Fibroblast of skin of left quadriceps (primary cell): Measurements from ENCODE around the gene MKNK1.
A peak's percentile ranks its signal among the peaks of the same experiment; 100 is the strongest.

ENCODE experiments used
- DNase-seq, 2 experiments: peaks; one replicate each; pipeline ENCODE4 v3.0.0-alpha.2; 2013; ENCODE audit warnings: low read depth in 2 of 2

Gene MKNK1

DNA sequence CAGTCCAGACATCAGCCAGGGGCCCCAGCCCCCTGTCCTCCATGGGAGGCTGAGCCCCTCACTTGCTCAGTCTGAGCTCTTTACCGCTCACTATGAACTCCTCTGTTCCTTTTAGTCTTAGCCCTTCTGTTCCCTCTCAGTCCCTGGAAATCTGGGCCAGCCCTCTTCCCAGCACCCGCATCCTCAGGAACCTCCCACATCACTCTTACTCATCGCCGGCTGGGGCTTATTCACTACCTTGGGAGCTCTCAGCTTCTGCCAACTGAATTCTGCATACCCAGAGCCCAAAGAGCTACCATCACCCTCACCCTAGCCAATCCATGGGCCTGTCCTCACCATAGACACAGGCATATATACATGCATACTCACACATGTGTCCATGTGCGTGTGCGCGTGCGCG lies 64.1 kb downstream of the MKNK1 start:
- DNase-seq, result peak in 1 of 2 experiments; percentile 32

DNA sequence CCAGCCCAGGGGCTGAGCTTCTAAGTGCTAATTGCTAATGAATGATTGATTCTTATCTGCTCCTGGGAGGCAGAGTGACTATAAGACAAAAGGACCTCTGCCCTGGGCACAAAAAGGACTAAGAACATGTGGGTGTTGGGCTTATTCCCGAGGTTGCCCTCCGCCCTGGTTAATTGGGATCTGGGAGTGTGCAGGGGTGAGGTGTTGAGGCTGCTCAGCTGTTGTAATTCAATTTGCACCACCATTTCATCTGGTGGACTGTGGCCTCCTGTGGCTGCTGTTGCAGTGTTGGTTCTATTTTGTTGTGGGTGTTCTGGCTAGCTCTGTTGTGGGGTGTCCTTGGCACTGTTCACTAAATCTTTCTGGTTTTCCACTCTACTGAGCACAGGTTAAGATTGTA lies 65.9 kb downstream of the MKNK1 start:
- no peak for DNase-seq

DNA sequence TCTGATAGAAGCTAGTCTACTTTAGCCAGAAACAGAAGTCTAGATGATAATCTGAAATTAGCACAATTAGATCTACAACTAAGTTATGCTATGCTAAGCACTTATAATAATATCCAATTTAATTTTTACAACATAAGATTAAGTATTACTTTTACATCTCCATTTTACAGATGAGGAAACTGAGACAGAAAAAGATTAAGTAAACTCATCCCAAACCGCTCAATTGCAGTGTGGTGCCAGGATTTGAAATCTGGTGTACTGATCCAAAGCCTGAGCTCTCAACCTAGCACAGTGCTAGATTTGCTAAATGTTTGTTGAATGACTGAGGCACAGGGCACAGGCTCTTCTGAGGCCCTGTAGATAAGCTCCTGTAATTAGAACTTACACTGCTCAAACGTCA lies 66.4 kb downstream of the MKNK1 start:
- no peak for DNase-seq

DNA sequence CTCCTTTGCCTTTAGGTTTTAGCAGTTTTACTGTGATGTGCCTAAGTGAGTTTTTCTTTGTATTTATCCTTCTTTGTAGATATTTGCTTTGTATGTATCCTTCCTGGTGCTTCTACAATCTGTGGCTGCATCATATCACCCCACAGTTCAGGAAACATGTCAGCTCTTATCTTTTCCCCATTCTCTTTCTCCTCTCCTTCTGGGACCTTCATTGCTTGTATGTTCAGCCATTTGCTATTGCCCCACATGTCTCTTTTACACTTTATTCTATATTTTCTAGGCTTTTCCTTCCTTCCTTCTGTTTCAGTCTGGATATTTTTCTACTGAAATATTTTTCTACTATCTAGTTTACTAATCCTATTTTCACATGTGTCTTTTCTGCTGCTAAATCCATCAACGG lies 67.5 kb downstream of the MKNK1 start:
- DNase-seq, result no peak

DNA sequence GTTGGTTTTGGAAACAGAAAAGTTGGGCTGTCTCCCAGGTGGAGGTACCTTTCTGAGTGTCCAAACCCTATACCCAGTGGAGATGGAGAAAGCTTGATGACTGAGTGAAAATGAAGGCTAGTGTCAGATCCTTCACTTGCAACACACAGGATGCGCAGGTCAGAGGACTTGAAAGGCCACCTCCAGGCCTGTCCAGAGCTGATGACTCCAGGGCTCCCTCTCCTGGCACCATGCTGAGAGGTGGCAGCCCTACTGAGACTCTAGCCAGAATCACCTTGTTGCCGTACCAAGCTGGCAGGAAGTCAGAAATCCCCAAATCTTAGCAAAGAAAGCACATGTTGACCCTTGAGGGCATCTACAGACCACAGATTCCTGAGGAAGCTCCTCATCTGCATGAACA lies 69.0 kb downstream of the MKNK1 start:
- DNase-seq, result no peak

DNA sequence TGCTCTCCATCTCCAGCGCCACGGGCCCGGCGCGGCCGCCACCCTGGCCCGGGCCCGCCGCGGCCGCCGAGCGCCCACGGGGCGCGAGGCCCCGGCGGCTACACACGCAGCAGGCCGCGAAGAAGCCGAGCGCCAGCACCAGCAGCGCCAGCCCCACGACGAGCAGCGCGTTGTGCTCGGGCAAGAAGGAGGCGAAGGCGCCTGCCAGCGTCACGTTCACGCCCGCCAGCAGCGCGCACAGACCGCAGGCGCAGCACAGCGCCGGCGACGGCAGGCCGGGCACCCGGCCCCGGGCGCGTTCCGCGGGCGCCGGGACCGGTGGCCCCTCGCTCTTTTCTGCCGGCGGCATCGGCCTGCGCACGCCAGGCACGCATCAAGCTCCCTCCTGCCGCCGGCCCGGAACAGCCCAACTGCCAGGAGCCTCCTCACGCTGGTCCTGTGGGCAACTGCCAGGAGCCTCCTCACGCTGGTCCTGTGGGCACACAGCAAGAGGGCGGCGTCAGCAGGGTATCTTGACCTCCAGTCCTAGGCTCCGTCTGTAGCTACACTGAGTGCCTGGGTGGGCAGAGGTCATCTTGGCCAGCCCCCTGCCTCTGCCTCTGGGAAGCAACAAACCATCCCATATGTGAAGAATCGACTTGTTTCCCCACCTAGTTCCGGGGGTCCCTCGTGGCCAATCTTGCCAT lies 70.7 kb downstream of the MKNK1 start:
- no peak for DNase-seq

DNA sequence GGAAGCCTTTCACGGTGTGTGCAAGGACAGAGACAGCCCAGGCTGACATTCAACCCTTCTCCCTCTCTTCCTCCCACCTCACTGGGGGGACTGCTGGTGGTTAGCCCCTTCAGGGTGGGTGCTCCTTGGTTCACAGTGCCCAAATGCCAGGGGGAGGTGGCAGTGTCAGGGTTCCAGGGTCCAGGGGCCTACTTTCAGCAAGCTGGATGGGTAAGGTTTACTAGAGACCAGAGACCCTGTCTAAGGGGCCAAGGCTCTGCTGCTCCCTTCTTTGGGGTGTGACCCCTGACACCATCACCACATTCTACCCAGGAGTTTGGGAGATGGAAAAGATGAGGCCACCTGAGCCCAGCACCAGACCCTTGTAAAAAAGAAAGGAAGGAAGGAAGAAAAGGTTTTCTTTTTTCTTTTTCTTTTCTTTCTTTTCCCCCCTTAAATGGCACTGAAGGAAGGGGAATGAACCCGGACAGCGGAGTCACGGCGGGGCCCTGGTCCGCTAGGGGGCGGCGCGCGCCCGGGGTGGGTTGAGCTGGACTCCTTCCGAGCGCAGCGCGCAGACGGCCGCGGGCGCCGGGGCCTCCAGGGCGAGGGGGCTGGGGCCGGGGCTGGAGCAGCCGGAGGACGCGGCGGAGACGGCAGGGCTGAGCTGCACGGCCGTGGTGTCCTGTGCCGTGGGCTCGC lies 71.4 kb downstream of the MKNK1 start:
- DNase-seq, result peak; percentile 18 to 28

DNA sequence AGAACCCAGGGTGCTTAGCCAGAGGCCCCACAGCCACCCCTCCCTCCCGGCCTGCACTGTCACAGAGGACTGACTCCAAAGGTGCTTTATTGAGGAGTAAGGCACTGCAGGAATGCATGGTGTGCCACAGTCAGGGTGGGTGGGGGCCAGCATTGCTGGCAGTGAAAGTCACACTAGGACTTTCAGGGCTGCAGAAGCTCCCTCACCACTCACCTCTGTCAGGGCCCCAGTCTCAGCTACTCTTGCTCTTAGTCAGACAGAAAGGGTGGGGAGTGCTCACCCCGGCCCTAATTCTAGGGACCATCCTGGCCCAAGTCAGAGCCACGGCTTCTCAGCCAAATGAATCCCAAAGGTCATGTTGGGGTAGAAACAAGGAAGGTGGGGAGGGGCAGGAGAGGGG lies 72.0 kb downstream of the MKNK1 start:
- no peak for DNase-seq

DNA sequence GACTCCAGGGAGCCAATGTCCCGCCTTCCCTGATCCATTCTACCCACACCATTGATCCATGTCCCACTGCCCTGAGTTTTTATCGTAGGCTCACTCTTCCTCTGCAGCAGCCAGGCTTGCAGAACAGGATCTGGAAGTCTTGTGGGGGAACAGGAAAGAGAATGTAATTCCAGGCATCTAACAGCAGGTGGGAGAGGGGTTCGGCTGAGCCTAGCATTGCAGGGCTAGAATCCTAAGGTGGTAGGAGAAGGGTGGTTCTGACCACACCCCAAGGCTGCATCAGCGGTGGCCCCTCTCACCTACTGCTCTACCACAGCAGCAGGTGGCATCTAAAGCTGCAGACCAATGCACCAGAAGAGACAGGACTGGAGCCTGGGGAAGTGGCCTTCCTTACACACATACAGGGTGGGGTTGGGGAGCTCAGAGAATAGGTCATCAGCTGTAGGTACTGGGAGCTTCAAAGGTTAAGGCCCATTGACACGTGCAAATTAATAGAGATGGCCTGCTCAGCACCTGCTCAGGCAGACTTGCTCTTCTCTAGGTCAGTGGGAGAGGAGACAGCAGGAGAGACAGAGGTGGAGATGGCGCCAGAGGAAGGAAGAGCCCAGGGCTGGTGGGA lies 73.2 kb downstream of the MKNK1 start:
- DNase-seq, result no peak

DNA sequence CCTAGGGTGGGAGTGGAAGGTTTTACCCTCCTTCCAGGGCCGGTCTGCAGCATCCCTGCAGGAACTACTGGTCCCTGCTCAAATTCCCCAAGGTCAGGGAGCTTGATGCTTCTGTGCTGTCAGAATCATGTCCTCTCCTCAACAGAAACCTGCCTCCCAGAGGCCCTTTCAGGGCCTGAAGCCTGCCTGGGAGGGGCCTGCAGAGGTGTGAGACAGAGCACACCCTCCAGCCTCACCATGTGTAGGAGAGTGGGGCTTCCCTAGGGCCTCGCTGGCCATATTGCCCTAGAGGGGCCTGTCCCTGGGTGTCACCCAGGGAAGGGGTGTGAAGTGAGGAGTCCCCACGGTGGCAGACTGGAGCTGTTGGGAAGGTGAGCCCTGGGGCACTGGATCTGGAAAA lies 73.8 kb downstream of the MKNK1 start:
- DNase-seq, result no peak

DNA sequence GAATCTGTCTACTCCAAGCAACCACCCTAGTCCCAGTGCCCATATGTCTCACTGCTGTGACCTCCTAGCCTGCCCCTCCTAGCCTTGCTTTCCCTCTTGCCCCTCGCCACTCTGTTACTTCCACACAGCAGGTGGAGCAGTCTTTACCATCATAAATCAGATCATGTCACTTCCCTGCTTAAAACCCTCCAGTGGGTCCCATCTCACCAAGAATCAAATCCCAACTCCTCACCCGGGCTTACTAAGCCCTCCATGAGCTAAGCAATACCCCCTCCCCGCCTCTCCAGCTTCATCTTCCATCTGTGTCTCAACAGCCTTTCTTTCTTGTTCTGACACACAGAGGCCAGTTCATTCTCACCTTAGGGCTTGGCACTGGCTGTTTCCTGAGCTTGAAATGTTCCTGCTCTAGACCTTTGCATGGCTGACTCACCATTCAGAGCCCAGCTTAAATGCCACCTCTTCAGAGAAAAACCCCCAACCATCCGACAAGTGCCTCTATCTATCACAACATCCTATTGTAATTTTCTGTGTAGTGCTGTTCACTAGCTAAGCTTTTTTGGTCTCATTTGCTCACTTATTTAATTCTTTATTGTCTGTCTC lies 74.9 kb downstream of the MKNK1 start:
- DNase-seq, result no peak

DNA sequence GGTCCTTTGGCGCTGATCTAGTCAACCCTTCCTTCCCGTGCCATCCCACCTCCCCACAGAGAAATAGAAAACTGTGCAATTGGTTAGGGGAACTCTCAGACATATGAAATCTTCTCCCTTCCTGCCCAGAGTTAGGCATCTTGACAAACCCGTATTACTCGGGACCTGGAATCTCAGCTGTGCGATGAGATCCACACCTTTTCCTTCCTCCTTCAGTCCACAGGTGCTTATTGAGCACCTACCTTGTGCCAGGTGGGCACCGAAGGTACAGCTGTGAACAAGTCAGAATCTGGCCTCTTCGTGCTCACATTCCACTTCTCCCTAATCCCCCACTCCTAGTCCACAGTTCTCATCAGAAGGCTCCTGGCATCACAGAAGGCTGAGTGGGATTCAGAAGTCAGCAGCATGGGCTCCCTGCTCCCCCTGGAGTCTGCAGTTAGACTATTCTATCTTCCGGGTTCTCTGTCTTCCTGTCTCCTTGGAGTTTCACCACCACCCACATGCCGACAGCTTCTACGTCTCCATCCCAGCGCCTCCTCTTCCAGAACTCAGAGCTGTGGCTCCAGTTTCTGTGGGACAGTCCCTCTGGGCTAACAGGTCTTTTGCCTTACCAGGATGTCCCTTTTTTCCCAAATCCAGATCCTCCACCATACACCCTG lies 75.6 kb downstream of the MKNK1 start:
- DNase-seq, result no peak

DNA sequence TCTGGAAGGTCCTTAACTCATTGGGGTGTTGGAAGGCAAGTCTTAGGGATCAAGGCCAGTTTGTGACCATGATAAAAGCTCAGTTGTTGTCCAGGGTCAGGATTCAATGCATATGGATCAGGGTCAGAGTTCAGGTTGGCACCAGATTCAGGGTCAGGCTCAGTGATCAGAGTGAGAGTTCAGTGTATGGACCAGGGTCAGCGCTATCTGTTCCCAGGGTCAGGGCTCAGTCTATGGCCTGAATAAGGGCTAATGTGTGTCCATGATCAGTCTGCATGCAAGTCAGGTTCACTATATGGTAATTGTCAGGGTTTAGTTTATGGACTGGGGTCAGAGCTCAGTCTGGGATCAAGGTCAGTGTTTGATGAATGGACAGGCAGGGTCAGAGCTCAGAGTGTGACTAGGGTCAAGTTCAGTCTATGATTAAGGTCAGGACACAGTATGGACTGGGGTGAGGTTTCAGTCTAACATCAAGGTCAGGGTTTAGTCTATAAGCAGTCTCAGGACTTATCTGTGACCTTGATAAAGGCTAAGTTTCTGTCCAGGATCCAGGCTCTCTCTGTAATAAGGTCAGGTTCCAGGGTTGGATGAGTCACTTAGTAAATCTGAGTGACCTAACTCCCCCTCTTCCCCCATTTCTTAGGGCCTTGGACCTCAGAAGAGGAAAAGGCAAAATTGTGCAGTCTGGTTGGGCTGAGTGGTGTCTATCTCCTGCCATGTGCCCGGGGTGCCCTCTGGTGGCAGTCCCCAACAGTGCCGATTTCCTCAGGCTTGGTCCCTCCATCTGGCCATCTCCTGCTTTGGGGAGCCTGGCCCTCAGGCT lies 76.4 kb downstream of the MKNK1 start:
- peak; percentile 29 to 31 for DNase-seq

DNA sequence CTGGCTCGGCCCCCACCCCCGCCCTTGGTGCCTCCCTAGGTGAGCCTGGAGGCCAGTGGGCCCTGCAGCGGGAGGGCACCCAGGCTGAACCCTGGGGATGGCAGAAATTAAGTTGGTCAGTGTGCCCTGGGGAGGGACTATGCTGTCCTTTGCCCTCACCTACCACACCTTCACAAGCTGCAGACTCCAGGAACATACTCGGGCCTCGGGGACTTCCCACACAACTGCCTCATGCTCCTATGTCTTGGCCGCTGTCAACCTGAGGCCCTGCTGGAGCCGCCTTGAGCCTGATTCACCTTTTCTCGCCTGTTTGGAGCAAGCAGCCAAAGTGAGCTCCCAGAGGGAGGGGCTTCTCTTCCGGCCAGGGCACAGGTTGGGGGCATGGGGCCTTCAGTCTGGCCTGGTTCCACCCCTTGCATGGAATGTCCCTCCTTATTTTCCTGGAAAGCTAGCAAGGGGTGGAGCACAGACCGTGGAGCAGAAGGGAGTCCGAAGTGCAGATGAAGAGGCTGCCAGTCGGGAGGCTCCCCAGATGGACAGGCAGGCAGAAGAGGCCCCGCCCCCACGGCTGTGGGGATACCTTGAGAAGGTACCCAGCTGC lies 77.3 kb downstream of the MKNK1 start:
- no peak for DNase-seq

DNA sequence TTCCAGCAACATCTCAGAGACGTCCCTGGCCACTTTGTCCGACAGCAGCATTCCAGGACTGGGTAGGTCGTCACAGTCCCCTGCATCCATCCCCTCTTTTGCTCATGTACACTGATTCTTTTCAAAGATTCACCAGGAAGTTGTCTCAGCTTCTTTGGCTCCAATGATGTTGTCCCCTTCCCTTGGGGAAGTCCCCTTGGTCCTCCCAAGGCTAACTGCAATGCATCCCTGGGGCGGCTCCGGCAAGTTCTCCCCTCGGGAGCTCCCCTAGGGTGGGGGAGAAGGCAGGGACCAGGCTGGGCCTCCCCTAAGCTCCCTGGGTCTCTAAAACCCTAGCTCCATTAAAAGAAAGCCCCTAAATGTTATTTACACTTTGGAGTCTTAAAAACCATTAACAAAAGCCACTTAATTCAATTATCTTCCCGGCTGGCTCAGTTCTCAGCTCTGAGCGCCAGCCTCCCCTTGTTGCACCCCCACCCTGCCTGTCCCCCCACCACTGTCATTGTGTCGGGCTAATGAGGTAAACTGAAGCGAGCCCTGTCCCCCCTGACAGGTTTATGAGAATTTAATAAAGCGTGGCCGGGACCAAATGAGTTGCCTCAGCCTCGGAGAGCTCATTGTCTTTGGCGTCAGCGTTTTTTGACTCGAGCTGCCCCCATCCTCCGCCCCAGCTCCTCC lies 77.9 kb downstream of the MKNK1 start:
- DNase-seq, result no peak

DNA sequence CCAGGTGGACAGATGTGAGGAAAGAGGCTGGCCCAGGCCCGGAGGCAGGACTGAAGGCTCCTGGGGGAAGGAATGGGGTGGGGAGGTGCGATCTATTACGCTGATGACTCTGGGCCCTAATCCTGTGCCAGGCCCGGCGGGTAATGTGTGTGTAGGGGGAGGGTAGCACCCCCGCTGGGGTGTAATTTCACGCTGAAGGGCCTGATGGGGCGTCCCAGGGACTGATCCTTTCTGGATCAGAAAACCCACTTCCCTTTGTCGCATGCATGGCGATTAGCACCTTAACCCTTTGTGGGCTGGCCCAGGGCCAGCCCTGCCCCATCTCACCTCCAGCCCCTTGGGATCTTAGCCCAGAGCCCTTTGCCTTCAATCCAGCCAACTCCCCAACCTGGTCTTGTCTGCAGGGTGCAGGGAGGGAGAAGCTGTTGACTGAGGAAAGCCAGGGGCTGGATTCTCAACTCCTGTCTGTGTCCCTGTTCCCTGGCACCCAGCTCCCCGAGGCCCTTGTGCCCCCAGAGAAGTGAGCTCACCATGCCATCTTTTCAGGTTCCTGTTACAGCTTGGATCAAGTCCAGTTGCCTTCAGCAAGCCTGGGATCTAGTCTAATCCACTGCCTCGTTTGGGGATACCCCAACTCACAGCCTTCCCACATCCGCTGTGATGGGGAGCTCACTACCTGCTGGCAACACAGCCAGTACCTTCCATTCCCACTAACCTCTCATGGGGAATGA lies 78.7 kb downstream of the MKNK1 start:
- no peak for DNase-seq

DNA sequence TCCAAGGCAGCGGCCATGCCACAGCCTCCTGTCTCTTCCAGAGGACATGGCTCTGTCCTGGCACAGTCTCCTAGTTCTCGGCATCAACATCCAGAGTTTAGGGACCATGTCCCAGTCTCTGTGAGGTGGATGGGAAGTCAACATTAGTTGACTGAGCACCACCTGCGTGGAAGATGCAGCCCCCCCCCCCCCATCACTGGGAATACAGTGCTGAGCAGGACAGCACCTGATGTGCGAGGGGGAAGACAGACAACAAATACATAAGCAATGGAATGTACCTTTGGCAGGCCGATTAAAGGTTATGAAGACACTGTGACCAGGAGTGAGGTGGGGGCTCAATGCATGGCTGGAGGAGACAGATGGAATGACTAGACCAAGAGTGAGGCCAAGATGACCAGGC lies 79.2 kb downstream of the MKNK1 start:
- no peak for DNase-seq

DNA sequence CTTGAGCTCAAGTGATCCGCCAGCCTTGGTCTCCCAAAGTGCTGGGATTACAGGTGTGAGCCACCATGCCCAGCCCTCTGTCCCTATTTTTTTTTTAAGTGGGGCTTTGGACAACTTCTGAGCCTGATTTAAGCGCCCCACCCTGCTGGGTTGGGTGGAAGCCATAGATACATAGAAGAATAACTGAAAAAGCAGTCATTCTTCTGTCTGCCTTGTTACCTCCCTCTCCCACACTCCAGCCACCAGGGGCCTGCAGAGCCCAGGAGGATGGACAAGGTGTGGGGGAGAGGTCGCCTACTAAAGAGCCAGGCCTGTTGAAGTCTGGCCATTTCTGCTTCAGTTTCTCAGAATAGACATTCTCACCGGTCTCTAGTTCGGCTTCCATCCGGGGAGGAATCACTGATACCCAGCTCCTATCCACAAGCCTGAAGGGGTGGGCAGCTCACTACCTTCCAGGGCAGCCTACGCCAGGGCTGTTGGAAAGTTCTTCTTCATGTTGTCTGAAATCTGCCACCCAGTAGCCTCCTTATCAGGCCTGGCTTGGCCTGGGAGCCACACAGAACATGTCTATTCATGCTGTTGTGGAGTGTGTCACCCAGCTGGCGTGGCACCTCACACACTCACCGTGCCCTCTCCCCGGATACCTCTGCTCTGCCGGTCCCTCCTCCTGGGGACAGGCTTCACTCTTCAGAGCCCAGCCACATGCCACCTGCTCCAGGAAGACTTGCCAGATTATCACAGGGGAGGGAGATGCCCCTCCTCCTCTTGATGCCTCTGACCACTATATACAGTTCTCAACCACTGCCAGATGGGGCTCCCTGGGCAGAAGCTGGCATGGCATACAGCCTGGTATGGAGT lies 80.3 kb downstream of the MKNK1 start:
- DNase-seq, result no peak

DNA sequence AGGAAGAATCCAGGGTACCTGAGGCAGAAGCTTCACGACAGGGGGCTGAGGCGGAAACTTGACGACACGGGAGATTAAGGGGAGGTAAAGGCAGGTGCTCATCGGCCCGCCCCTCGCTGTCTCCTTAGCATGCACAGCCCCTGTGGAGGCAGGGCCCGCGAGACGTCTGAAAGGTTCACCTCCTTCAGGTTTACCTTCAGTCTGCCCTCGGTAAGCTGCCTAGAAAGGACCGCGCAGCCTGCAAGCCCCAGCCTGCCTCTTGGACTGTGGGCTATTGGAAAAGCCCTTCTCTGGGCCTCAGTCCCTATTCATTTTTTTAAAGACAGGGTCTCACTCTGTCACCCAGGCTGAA lies 81.1 kb downstream of the MKNK1 start:
- no peak for DNase-seq
